Measurements from ENCODE around the gene WFDC1. TPM values are rescaled to one million over a fixed set of nuclear protein-coding genes. Genes with fewer than 3 reads are reported as not detected.

Gene WFDC1
- total RNA-seq (not detected in 2 replicates), polyA plus RNA-seq (not detected in 2 replicates), polyA minus RNA-seq (not detected in 2 replicates), Bru-seq, nascent RNA (not detected), BruChase-seq, experiment 1, labeled RNA remaining after a 6-hour chase (not detected), BruChase-seq, experiment 2, labeled RNA remaining after a 2-hour chase (not detected)
- polyA plus RNA-seq (2011; cell fraction: cytosol; rRNA removed) = not detected in 2 replicates
- polyA plus RNA-seq (2011; cell fraction: nucleus; rRNA removed) = not detected in 2 replicates
- polyA plus RNA-seq (2012) = not detected in 2 replicates
- not detected for polyA minus RNA-seq (2011; cell fraction: cytosol; rRNA and poly(A)+ RNA removed)
- not detected in 2 replicates for polyA minus RNA-seq (2011; cell fraction: nucleus; rRNA and poly(A)+ RNA removed)
- long read RNA-seq = 0 reads

GRCh38 chr16:84294531-84295142 lies at the start of gene WFDC1:
Gene WFDC1, plus strand, starts transcription at chr16:84294878. Its CDS starts 94 bp downstream, at chr16:84294972.
- DNase-seq (ENCODE audit: low read depth, low spot score) (no peak), FAIRE-seq (no peak)
- ChIA-PET CTCF (no interaction called here), POLR2A (no interaction called here)
- dilution Hi-C loops (cut with MboI; ENCODE audit: extremely low pct_ligation_motif_present, low sequenced_read_pairs) = no loop called here
- no peaks in the 10 kb centered on the region for H4K20me1 ChIP-seq (replicated peaks; ENCODE audit: control insufficient read depth, extremely low read depth, insufficient read depth, low read length)
- H2AFZ ChIP-seq (ENCODE audit: low read depth, low read length) = no peak within 1 kb of the TSS
- no peaks in the 10 kb centered on the region for H3K4me1 ChIP-seq (ENCODE audit: control insufficient read depth, extremely low read depth, insufficient read depth, low read length)
- no peaks in the 10 kb centered on the region for H3K9me1 ChIP-seq (replicated peaks; ENCODE audit: control insufficient read depth, extremely low read depth, insufficient read depth, low read length)
- no peak within 1 kb of the TSS for H3K27ac ChIP-seq (ENCODE audit: insufficient read depth, low read depth, low read length)
- intact Hi-C loops (cut with micrococcal nuclease) = no loop called here
- no peak within 1 kb of the TSS for H3K4me3 ChIP-seq (replicated peaks in 1 of 3; ENCODE audit: insufficient read depth in 1 of 3, low read depth in 1 of 3, low read length in 3 of 3)
- H3K36me3 ChIP-seq (ENCODE audit: control insufficient read depth in 2 of 2, extremely low read depth in 1 of 2, insufficient read depth in 2 of 2, low read length in 2 of 2) = no peaks in the 10 kb centered on the region
- no peaks in the 10 kb centered on the region for H3K9me3 ChIP-seq (replicated peaks; ENCODE audit: control insufficient read depth, insufficient read depth, low read length)
- no TSS peak for BruUV-seq (replicated peaks)
- H3K79me2 ChIP-seq (ENCODE audit: control insufficient read depth, insufficient read depth, low read length) = no peaks in the 10 kb centered on the region
- peaks cover 24 to 35% of the 10 kb centered on the region in 2 experiments for H3K27me3 ChIP-seq (ENCODE audit: control insufficient read depth in 2 of 2, insufficient read depth in 2 of 2, low read length in 2 of 2)
- TF ChIP-seq GATA2 (IDR thresholded peaks at IDR 0.05; ENCODE audit: insufficient read depth, insufficient read length, low read depth, low read length) = no peak
- H3K4me2 ChIP-seq (ENCODE audit: insufficient read depth, low read length) = no peak within 1 kb of the TSS
- no peak within 1 kb of the TSS for H3K9ac ChIP-seq (replicated peaks; ENCODE audit: extremely low read depth, insufficient read depth, low read length)

DNA sequence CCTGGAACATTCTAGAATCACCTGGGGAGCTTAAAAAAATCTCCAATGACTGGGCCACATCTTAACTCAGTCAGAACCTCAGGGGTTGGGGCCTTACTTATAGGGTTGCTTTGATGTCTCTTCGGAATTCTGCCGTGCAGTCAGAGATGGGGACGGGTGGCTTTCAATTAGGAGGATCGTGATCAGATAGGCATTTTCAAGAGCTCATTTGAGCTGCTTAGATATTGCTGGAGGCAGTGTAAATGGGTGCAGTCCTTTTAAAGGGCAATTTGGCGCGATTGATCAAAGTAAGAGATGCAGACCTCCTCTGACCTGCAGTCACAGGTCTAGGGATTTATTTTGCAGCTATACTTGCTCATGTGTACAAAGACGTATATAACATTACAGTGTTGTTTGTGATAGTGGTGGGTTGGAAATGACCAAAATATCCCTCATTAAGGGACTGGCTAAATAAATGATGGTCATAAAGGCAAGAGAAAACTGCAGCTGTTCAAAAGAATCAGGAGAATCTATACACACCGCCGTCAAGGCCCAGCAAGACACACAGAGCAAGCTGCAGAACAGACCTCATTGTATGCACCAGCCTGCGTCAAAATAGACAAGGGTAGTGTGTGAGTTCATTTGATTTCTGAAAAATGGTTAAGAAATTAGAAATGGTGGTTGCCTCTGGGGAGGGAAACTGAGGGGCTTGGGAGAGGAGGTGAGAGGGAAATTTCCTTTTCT lies 48.6 kb upstream of the WFDC1 start:
- CTCF ChIA-PET = interaction anchor here (1.2 to 1.3 kb wide), 3 partner anchors 11 to 17 kb away, joined by 3 to 4 read pairs (median 4); no protein-coding TSS in a partner anchor
- H3K4me3 ChIP-seq (replicated peaks in 1 of 3; ENCODE audit: insufficient read depth in 1 of 3, low read depth in 1 of 3, low read length in 3 of 3) = no peak overlapping the region
- intact Hi-C loops (cut with micrococcal nuclease) (no loop called here), dilution Hi-C loops (cut with MboI; ENCODE audit: extremely low pct_ligation_motif_present, low sequenced_read_pairs) (loop anchor here (25.0 kb wide), 1 partner anchor 166 kb away; no protein-coding TSS in a partner anchor)
- H3K27ac ChIP-seq (ENCODE audit: insufficient read depth, low read depth, low read length) = no peak overlapping the region
- no peaks in the 10 kb centered on the region for H4K20me1 ChIP-seq (replicated peaks; ENCODE audit: control insufficient read depth, extremely low read depth, insufficient read depth, low read length)
- TF ChIP-seq JUN (IDR thresholded peaks at IDR 0.05; ENCODE audit: borderline replicate concordance, insufficient read depth, insufficient read length, low read depth) (no peak), POLR2A (IDR thresholded peaks at IDR 0.05; ENCODE audit: low read depth, low read length) (no peak), GATA2 (IDR thresholded peaks at IDR 0.05; ENCODE audit: insufficient read depth, insufficient read length, low read depth, low read length) (no peak), MAX (IDR thresholded peaks at IDR 0.05; ENCODE audit: insufficient read depth, insufficient read length) (no peak), EZH2 (IDR thresholded peaks at IDR 0.05; ENCODE audit: borderline replicate concordance, low read depth, low read length, severe bottlenecking) (no peak), FOS (IDR thresholded peaks at IDR 0.05; ENCODE audit: borderline replicate concordance, insufficient read depth, low read length) (no peak)
- TF ChIP-seq, protein P1, sequence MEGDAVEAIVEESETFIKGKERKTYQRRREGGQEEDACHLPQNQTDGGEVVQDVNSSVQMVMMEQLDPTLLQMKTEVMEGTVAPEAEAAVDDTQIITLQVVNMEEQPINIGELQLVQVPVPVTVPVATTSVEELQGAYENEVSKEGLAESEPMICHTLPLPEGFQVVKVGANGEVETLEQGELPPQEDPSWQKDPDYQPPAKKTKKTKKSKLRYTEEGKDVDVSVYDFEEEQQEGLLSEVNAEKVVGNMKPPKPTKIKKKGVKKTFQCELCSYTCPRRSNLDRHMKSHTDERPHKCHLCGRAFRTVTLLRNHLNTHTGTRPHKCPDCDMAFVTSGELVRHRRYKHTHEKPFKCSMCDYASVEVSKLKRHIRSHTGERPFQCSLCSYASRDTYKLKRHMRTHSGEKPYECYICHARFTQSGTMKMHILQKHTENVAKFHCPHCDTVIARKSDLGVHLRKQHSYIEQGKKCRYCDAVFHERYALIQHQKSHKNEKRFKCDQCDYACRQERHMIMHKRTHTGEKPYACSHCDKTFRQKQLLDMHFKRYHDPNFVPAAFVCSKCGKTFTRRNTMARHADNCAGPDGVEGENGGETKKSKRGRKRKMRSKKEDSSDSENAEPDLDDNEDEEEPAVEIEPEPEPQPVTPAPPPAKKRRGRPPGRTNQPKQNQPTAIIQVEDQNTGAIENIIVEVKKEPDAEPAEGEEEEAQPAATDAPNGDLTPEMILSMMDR (IDR thresholded peaks at IDR 0.05; ENCODE audit: extremely low read depth in 1 of 2, insufficient read depth in 1 of 2, low read depth in 1 of 2, low read length in 2 of 2) = no peak
- BruUV-seq (replicated peaks) = no TSS peak
- FAIRE-seq (no peak), DNase-seq (ENCODE audit: low read depth, low spot score) (no peak)
- no peaks in the 10 kb centered on the region for H3K9me1 ChIP-seq (replicated peaks; ENCODE audit: control insufficient read depth, extremely low read depth, insufficient read depth, low read length)
- no peaks in the 10 kb centered on the region for H3K4me1 ChIP-seq (ENCODE audit: control insufficient read depth, extremely low read depth, insufficient read depth, low read length)
- no peak overlapping the region for H3K4me2 ChIP-seq (ENCODE audit: insufficient read depth, low read length)
- peaks cover 0 to 2% of the 10 kb centered on the region in 2 experiments for H3K27me3 ChIP-seq (ENCODE audit: control insufficient read depth in 2 of 2, insufficient read depth in 2 of 2, low read length in 2 of 2)
- H3K9me3 ChIP-seq (replicated peaks; ENCODE audit: control insufficient read depth, insufficient read depth, low read length) = no peaks in the 10 kb centered on the region
- no peak overlapping the region for H2AFZ ChIP-seq (ENCODE audit: low read depth, low read length)
- H3K36me3 ChIP-seq (ENCODE audit: control insufficient read depth in 2 of 2, extremely low read depth in 1 of 2, insufficient read depth in 2 of 2, low read length in 2 of 2) = no peaks in the 10 kb centered on the region
- no peak overlapping the region for H3K9ac ChIP-seq (replicated peaks; ENCODE audit: extremely low read depth, insufficient read depth, low read length)
- H3K79me2 ChIP-seq (ENCODE audit: control insufficient read depth, insufficient read depth, low read length) = no peaks in the 10 kb centered on the region
- POLR2A ChIA-PET = no interaction called here
